ENCODE results near the gene PHLDB1.
A peak's percentile ranks its signal among the peaks of the same experiment; 100 is the strongest.

PHLDB1 gene

GRCh38 chr11:118656563-118657165 lies 49.2 kb downstream of the PHLDB1 start:
- DNase-seq = peak in 1 of 10 donors; percentile 72
- intact Hi-C loops (cut with DNase I) = no loop called here

GRCh38 chr11:118657238-118657637 lies 49.8 kb downstream of the PHLDB1 start:
- DNase-seq = no peak
- intact Hi-C loops (cut with DNase I) = no loop called here

- DNase-seq = no peak
- intact Hi-C loops (cut with DNase I) = loop anchor here (2.0 kb wide), 1 partner anchor 63 kb away; no protein-coding TSS in a partner anchor
Observed at GRCh38 chr11:118657709-118658428, 50.5 kb downstream of the PHLDB1 start.

- DNase-seq = peak in 1 of 10 donors; percentile 82
- intact Hi-C loops (cut with DNase I) = loop anchor here (2.0 kb wide), 1 partner anchor 64 kb away; no protein-coding TSS in a partner anchor
Observed at GRCh38 chr11:118658429-118659313, 51.3 kb downstream of the PHLDB1 start.

GRCh38 chr11:118659314-118659952 lies 52.0 kb downstream of the PHLDB1 start:
- intact Hi-C loops (cut with DNase I) = loop anchor here (2.0 kb wide), 1 partner anchor 65 kb away; no protein-coding TSS in a partner anchor
- DNase-seq = peak; percentile 76 to 98 (median 92)

- intact Hi-C loops (cut with DNase I) = loop anchor here (2.0 kb wide), 1 partner anchor 65 kb away; no protein-coding TSS in a partner anchor
Observed at GRCh38 chr11:118659953-118660680, 52.7 kb downstream of the PHLDB1 start.

GRCh38 chr11:118660681-118661424 lies 53.4 kb downstream of the PHLDB1 start:
- intact Hi-C loops (cut with DNase I) = no loop called here
- DNase-seq = no peak

More at GRCh38 chr11:118659953-118660680, 52.7 kb downstream of the PHLDB1 start:
- DNase-seq = no peak

GRCh38 chr11:118661425-118662301 lies 54.2 kb downstream of the PHLDB1 start:
- DNase-seq = peak in 1 of 10 donors; percentile 82
- intact Hi-C loops (cut with DNase I) = no loop called here

GRCh38 chr11:118662401-118663271 lies 55.2 kb downstream of the PHLDB1 start:
- intact Hi-C loops (cut with DNase I) = no loop called here
- peak in 2 of 10 donors; percentile 32 to 80 for DNase-seq

- intact Hi-C loops (cut with DNase I) = no loop called here
- DNase-seq = peak in 1 of 10 donors; percentile 30
Observed at GRCh38 chr11:118663381-118663780, 56.0 kb downstream of the PHLDB1 start.

GRCh38 chr11:118663902-118664301 lies 56.5 kb downstream of the PHLDB1 start:
- peak in 1 of 10 donors; percentile 5 for DNase-seq
- intact Hi-C loops (cut with DNase I) = no loop called here

- intact Hi-C loops (cut with DNase I) = no loop called here
- peak in 1 of 10 donors; percentile 14 for DNase-seq
Observed at GRCh38 chr11:118666371-118666770, 59.0 kb downstream of the PHLDB1 start.

- DNase-seq = no peak
- intact Hi-C loops (cut with DNase I) = no loop called here
Observed at GRCh38 chr11:118670063-118670462, 62.6 kb downstream of the PHLDB1 start.

- peak in 1 of 10 donors; percentile 3 for DNase-seq
- intact Hi-C loops (cut with DNase I) = no loop called here
Observed at GRCh38 chr11:118671254-118671653, 63.8 kb downstream of the PHLDB1 start.

- intact Hi-C loops (cut with DNase I) = no loop called here
- DNase-seq = no peak
Observed at GRCh38 chr11:118672846-118673245, 65.4 kb downstream of the PHLDB1 start.

GRCh38 chr11:118673361-118674081 lies 66.1 kb downstream of the PHLDB1 start:
- DNase-seq = peak in 1 of 10 donors; percentile 12
- intact Hi-C loops (cut with DNase I) = no loop called here

Measured in posterior cingulate gyrus (tissue), 11 donors.